H1 (cell line): ENCODE measurements around the gene IPO11.

Experiments used
- CHD2 ChIP-seq: IDR thresholded peaks from 2 replicates; pipeline ENCODE4 v1.6.1; 2012; ENCODE audit warnings: low read length, improper control_type of control experiment
- HDAC6 ChIP-seq: IDR thresholded peaks from one replicate; pipeline ENCODE4 v1.7.1; 2012; ENCODE audit warnings: low read depth, mild to moderate bottlenecking, inconsistent platforms, low read length, moderate library complexity
- TBP ChIP-seq: IDR thresholded peaks from 2 replicates; pipeline ENCODE4 v1.6.1; 2011; ENCODE audit warnings: low read depth, low read length, improper control_type of control experiment

DNA sequence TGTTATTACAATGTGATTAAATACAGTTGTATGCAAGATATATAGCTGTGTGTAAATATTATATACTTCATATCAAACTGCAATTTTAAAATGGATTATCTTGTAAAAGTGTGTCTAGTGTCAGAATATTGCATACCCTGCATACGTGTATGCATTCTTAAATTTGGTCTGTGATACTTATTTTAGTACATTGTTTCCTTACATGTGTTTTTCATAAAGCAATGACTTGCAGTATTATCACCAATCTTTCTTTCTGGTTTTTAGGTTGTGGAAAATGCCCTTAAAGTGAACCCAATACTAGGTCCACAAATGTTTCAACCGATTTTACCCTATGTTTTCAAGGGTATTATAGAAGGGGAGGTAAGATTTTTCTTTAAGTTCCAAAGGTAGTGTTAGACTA, 137.5 kb downstream of the IPO11 start:
- TF ChIP-seq CHD2 (no peak), TBP (no peak), HDAC6 (no peak)
